Measurements from ENCODE around the gene DNHD1.

- TF ChIP-seq POLR2A (IDR thresholded peaks at IDR 0.05; ENCODE audit: low read depth, low read length): no peak
- no peak for TF ChIP-seq POLR2AphosphoS5 (IDR thresholded peaks at IDR 0.05; ENCODE audit: low read depth, low read length)
These were observed 79.6 kb downstream of the DNHD1 start for GRCh38 chr11:6576471-6577373.

Measured in GM12892 (cell line).